ENCODE data around the gene DNER. TPM values are rescaled to one million over a fixed set of nuclear protein-coding genes. Genes with fewer than 3 reads are reported as not detected.

Gene DNER
- total and polyA plus RNA-seq, 4 donors = 0.01 TPM; not detected in 3

GRCh38 chr2:229314117-229314516 is 400.2 kb downstream of the DNER start:
- no peaks in the 10 kb centered on the region for H3K9me3 ChIP-seq (ENCODE audit: control insufficient read depth in 4 of 4, low read length in 3 of 4)
- no peaks in the 10 kb centered on the region for H3K27me3 ChIP-seq (ENCODE audit: control insufficient read depth in 4 of 4, insufficient read depth in 4 of 4, low read length in 3 of 4)
- H3K36me3 ChIP-seq (ENCODE audit: control insufficient read depth in 4 of 4, insufficient read depth in 3 of 4, low read depth in 1 of 4, low read length in 3 of 4) = no peaks in the 10 kb centered on the region
- WGBS = 74% methylated on average over 5 of the region's 5 CpGs
- H3K4me3 ChIP-seq (ENCODE audit: low read depth in 1 of 3, low read length in 3 of 3) = no peak overlapping the region
- no peak for DNase-seq (ENCODE audit: low spot score)
- H3K4me1 ChIP-seq (ENCODE audit: control insufficient read depth in 4 of 4, insufficient read depth in 4 of 4, low read length in 3 of 4) = no peaks in the 10 kb centered on the region
- H3K9ac ChIP-seq (ENCODE audit: low read depth in 1 of 2, low read length in 2 of 2) = no peak overlapping the region
- H3K27ac ChIP-seq (ENCODE audit: low read depth in 1 of 2, low read length in 2 of 2) = no peak overlapping the region
- TF ChIP-seq, protein P1, sequence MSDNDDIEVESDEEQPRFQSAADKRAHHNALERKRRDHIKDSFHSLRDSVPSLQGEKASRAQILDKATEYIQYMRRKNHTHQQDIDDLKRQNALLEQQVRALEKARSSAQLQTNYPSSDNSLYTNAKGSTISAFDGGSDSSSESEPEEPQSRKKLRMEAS (IDR thresholded peaks at IDR 0.05) = no peak
- TF ChIP-seq GABPA (IDR thresholded peaks at IDR 0.05 in 1 of 2, conservative IDR thresholded peaks at IDR 0.05 in 1 of 2) (no peak), RXRA (IDR thresholded peaks at IDR 0.05) (no peak), HNF4G (IDR thresholded peaks at IDR 0.05) (no peak), RAD21 (IDR thresholded peaks at IDR 0.05) (no peak), EGR1 (IDR thresholded peaks at IDR 0.05; ENCODE audit: low read depth in 2 of 2) (no peak), TAF1 (conservative IDR thresholded peaks at IDR 0.05) (no peak), JUND (IDR thresholded peaks at IDR 0.05) (no peak), YY1 (IDR thresholded peaks at IDR 0.05) (no peak), FOXA1 (IDR thresholded peaks at IDR 0.05) (no peak), HNF4A (conservative IDR thresholded peaks at IDR 0.05) (no peak), ZBTB33 (IDR thresholded peaks at IDR 0.05) (no peak), NR2F2 (IDR thresholded peaks at IDR 0.05) (no peak), ATF3 (IDR thresholded peaks at IDR 0.05) (no peak)
- TF ChIP-seq, protein P2, sequence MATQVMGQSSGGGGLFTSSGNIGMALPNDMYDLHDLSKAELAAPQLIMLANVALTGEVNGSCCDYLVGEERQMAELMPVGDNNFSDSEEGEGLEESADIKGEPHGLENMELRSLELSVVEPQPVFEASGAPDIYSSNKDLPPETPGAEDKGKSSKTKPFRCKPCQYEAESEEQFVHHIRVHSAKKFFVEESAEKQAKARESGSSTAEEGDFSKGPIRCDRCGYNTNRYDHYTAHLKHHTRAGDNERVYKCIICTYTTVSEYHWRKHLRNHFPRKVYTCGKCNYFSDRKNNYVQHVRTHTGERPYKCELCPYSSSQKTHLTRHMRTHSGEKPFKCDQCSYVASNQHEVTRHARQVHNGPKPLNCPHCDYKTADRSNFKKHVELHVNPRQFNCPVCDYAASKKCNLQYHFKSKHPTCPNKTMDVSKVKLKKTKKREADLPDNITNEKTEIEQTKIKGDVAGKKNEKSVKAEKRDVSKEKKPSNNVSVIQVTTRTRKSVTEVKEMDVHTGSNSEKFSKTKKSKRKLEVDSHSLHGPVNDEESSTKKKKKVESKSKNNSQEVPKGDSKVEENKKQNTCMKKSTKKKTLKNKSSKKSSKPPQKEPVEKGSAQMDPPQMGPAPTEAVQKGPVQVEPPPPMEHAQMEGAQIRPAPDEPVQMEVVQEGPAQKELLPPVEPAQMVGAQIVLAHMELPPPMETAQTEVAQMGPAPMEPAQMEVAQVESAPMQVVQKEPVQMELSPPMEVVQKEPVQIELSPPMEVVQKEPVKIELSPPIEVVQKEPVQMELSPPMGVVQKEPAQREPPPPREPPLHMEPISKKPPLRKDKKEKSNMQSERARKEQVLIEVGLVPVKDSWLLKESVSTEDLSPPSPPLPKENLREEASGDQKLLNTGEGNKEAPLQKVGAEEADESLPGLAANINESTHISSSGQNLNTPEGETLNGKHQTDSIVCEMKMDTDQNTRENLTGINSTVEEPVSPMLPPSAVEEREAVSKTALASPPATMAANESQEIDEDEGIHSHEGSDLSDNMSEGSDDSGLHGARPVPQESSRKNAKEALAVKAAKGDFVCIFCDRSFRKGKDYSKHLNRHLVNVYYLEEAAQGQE (IDR thresholded peaks at IDR 0.05) = no peak
- TF ChIP-seq, protein P3, sequence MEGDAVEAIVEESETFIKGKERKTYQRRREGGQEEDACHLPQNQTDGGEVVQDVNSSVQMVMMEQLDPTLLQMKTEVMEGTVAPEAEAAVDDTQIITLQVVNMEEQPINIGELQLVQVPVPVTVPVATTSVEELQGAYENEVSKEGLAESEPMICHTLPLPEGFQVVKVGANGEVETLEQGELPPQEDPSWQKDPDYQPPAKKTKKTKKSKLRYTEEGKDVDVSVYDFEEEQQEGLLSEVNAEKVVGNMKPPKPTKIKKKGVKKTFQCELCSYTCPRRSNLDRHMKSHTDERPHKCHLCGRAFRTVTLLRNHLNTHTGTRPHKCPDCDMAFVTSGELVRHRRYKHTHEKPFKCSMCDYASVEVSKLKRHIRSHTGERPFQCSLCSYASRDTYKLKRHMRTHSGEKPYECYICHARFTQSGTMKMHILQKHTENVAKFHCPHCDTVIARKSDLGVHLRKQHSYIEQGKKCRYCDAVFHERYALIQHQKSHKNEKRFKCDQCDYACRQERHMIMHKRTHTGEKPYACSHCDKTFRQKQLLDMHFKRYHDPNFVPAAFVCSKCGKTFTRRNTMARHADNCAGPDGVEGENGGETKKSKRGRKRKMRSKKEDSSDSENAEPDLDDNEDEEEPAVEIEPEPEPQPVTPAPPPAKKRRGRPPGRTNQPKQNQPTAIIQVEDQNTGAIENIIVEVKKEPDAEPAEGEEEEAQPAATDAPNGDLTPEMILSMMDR (IDR thresholded peaks at IDR 0.05; ENCODE audit: low read depth, low read length, missing input control) = no peak

GRCh38 chr2:229313591-229313990 is 400.8 kb downstream of the DNER start:
- 68% methylated on average over 3 of the region's 3 CpGs for WGBS

More at GRCh38 chr2:229313591-229313990, 400.8 kb downstream of the DNER start:
- Histone ChIP-seq H3K4me1 (ENCODE audit: control insufficient read depth in 4 of 4, insufficient read depth in 4 of 4, low read length in 3 of 4) (no peaks in the 10 kb centered on the region), H3K27ac (ENCODE audit: low read depth in 1 of 2, low read length in 2 of 2) (no peak overlapping the region), H3K4me3 (ENCODE audit: low read depth in 1 of 3, low read length in 3 of 3) (no peak overlapping the region), H3K36me3 (ENCODE audit: control insufficient read depth in 4 of 4, insufficient read depth in 3 of 4, low read depth in 1 of 4, low read length in 3 of 4) (no peaks in the 10 kb centered on the region), H3K27me3 (ENCODE audit: control insufficient read depth in 4 of 4, insufficient read depth in 4 of 4, low read length in 3 of 4) (no peaks in the 10 kb centered on the region), H3K9me3 (ENCODE audit: control insufficient read depth in 4 of 4, low read length in 3 of 4) (no peaks in the 10 kb centered on the region), H3K9ac (ENCODE audit: low read depth in 1 of 2, low read length in 2 of 2) (no peak overlapping the region)
- DNase-seq (ENCODE audit: low spot score) = no peak
- no peak for TF ChIP-seq FOXA2 (IDR thresholded peaks at IDR 0.05)
- TF ChIP-seq JUND (IDR thresholded peaks at IDR 0.05) = peak in 1 of 2 donors; percentile 22
- no peak for TF ChIP-seq EGR1 (IDR thresholded peaks at IDR 0.05; ENCODE audit: low read depth in 2 of 2)
- no peak for TF ChIP-seq HNF4A (conservative IDR thresholded peaks at IDR 0.05)
- no peak for TF ChIP-seq GABPA (IDR thresholded peaks at IDR 0.05 in 1 of 2, conservative IDR thresholded peaks at IDR 0.05 in 1 of 2)
